ENCODE data around the gene GOLGA6L10. TPM values are rescaled to one million over a fixed set of nuclear protein-coding genes. Genes with fewer than 3 reads are reported as not detected.
"Not testable (repeated sequence)": the region's sequence is repeated elsewhere in the genome, so short reads cannot be mapped to it uniquely, and the experiment has no call there.

GOLGA6L10 gene
- total RNA-seq, 1 donor from 2014 or later, result 0.33 TPM

GRCh38 chr15:82330921-82331320 is 18.4 kb downstream of the GOLGA6L10 start:
- H3K9me3 ChIP-seq (replicated peaks); H3K4me3 ChIP-seq; intact Hi-C loops (cut with micrococcal nuclease); H3K27me3 ChIP-seq (ENCODE audit: low read depth); DNase-seq; H3K27ac ChIP-seq (replicated peaks); H3K36me3 ChIP-seq: not testable (repeated sequence)
- peaks cover 21% of the 10 kb centered on the region for H3K4me1 ChIP-seq

- H3K27ac ChIP-seq (replicated peaks); DNase-seq; H3K9me3 ChIP-seq (replicated peaks); intact Hi-C loops (cut with micrococcal nuclease); H3K4me3 ChIP-seq; H3K36me3 ChIP-seq; H3K27me3 ChIP-seq (ENCODE audit: low read depth): not testable (repeated sequence)
- peaks cover 11% of the 10 kb centered on the region for H3K4me1 ChIP-seq
These were observed 20.2 kb downstream of the GOLGA6L10 start for GRCh38 chr15:82329039-82329438.

- not testable (repeated sequence) for DNase-seq
These were observed 21.9 kb downstream of the GOLGA6L10 start for GRCh38 chr15:82327372-82327771.

GRCh38 chr15:82326896-82327295 is 22.4 kb downstream of the GOLGA6L10 start:
- H3K9me3 ChIP-seq (replicated peaks); H3K4me3 ChIP-seq; intact Hi-C loops (cut with micrococcal nuclease); DNase-seq; H3K27ac ChIP-seq (replicated peaks); H3K4me1 ChIP-seq; H3K27me3 ChIP-seq (ENCODE audit: low read depth); H3K36me3 ChIP-seq: not testable (repeated sequence)

More at GRCh38 chr15:82327372-82327771, 21.9 kb downstream of the GOLGA6L10 start:
- H3K9me3 ChIP-seq (replicated peaks); H3K27ac ChIP-seq (replicated peaks); H3K4me3 ChIP-seq; H3K36me3 ChIP-seq; H3K27me3 ChIP-seq (ENCODE audit: low read depth); intact Hi-C loops (cut with micrococcal nuclease); H3K4me1 ChIP-seq: not testable (repeated sequence)

GRCh38 chr15:82325646-82326045 is 23.6 kb downstream of the GOLGA6L10 start:
- H3K27me3 ChIP-seq (ENCODE audit: low read depth); DNase-seq; H3K9me3 ChIP-seq (replicated peaks); intact Hi-C loops (cut with micrococcal nuclease); H3K27ac ChIP-seq (replicated peaks); H3K36me3 ChIP-seq; H3K4me1 ChIP-seq; H3K4me3 ChIP-seq: not testable (repeated sequence)

GRCh38 chr15:82324831-82325230 is 24.4 kb downstream of the GOLGA6L10 start:
- H3K27me3 ChIP-seq (ENCODE audit: low read depth); H3K36me3 ChIP-seq; H3K27ac ChIP-seq (replicated peaks); DNase-seq; H3K4me1 ChIP-seq; intact Hi-C loops (cut with micrococcal nuclease); H3K4me3 ChIP-seq; H3K9me3 ChIP-seq (replicated peaks): not testable (repeated sequence)

- H3K9me3 ChIP-seq (replicated peaks); DNase-seq; H3K4me1 ChIP-seq; intact Hi-C loops (cut with micrococcal nuclease); H3K4me3 ChIP-seq; H3K36me3 ChIP-seq; H3K27me3 ChIP-seq (ENCODE audit: low read depth); H3K27ac ChIP-seq (replicated peaks): not testable (repeated sequence)
These were observed 26.8 kb downstream of the GOLGA6L10 start for GRCh38 chr15:82322488-82322887.

- intact Hi-C loops (cut with micrococcal nuclease); H3K27ac ChIP-seq (replicated peaks); H3K9me3 ChIP-seq (replicated peaks); H3K27me3 ChIP-seq (ENCODE audit: low read depth); H3K4me3 ChIP-seq; H3K36me3 ChIP-seq; DNase-seq; H3K4me1 ChIP-seq: not testable (repeated sequence)
These were observed 28.4 kb downstream of the GOLGA6L10 start for GRCh38 chr15:82320861-82321260.

GRCh38 chr15:82319522-82320278 is 29.6 kb downstream of the GOLGA6L10 start:
- H3K9me3 ChIP-seq (replicated peaks); intact Hi-C loops (cut with micrococcal nuclease); H3K27ac ChIP-seq (replicated peaks); H3K4me1 ChIP-seq; H3K36me3 ChIP-seq; H3K27me3 ChIP-seq (ENCODE audit: low read depth); DNase-seq; H3K4me3 ChIP-seq: not testable (repeated sequence)

GRCh38 chr15:82318281-82318680 is 31.0 kb downstream of the GOLGA6L10 start:
- H3K4me3 ChIP-seq; H3K27ac ChIP-seq (replicated peaks); H3K36me3 ChIP-seq; DNase-seq; H3K4me1 ChIP-seq; H3K27me3 ChIP-seq (ENCODE audit: low read depth); H3K9me3 ChIP-seq (replicated peaks); intact Hi-C loops (cut with micrococcal nuclease): not testable (repeated sequence)

- H3K27me3 ChIP-seq (ENCODE audit: low read depth); H3K9me3 ChIP-seq (replicated peaks); intact Hi-C loops (cut with micrococcal nuclease); H3K27ac ChIP-seq (replicated peaks); H3K36me3 ChIP-seq; H3K4me3 ChIP-seq; H3K4me1 ChIP-seq; DNase-seq: not testable (repeated sequence)
These were observed 31.8 kb downstream of the GOLGA6L10 start for GRCh38 chr15:82317516-82317915.
